ENCODE data around the gene LSM2. TPM values are rescaled to one million over a fixed set of nuclear protein-coding genes. Genes with fewer than 3 reads are reported as not detected.

The LSM2 gene
- total and polyA plus RNA-seq, 8 donors: 11.0 to 27.3 (median 21.4) TPM

- WGBS, 2 donors: 79 to 95% methylated on average over 5 of the region's 5 CpGs
- no peak for FAIRE-seq
These were observed 29.1 kb downstream of the LSM2 start for GRCh38 chr6:31777667-31778050.

GRCh38 chr6:31776989-31777666 lies 29.6 kb downstream of the LSM2 start, which contains the start of gene VWA7:
Gene VWA7, minus strand, starts transcription at chr6:31777328. Its CDS starts 549 bp downstream, at chr6:31776779.
- DNase-seq (peak; percentile 78 to 93 (median 86)), FAIRE-seq (no peak), ATAC-seq (peak; percentile 77 to 88 (median 84))
- 11 to 16% methylated on average over 11 to 15 of the region's 15 CpGs for WGBS, 2 donors
- intact Hi-C loops (cut with DNase I): loop anchor here in 1 of 3 donors (10.0 kb wide), 1 partner anchor 58 kb away; no protein-coding TSS in a partner anchor
- Histone ChIP-seq H3K36me3 (peaks cover 0 to 24% (median 15%) of the 10 kb centered on the region in 3 donors), H3K27me3 (no peaks in the 10 kb centered on the region), H3K27ac (peak within 1 kb of the TSS; percentile 59 to 78 (median 68)), H3K4me1 (peaks cover 5 to 8% (median 6%) of the 10 kb centered on the region in 3 donors), H3K4me3 (peak within 1 kb of the TSS in 2 of 4 donors; percentile 18 to 31), H3K9me3 (no peaks in the 10 kb centered on the region)
- TF ChIP-seq, protein P1, sequence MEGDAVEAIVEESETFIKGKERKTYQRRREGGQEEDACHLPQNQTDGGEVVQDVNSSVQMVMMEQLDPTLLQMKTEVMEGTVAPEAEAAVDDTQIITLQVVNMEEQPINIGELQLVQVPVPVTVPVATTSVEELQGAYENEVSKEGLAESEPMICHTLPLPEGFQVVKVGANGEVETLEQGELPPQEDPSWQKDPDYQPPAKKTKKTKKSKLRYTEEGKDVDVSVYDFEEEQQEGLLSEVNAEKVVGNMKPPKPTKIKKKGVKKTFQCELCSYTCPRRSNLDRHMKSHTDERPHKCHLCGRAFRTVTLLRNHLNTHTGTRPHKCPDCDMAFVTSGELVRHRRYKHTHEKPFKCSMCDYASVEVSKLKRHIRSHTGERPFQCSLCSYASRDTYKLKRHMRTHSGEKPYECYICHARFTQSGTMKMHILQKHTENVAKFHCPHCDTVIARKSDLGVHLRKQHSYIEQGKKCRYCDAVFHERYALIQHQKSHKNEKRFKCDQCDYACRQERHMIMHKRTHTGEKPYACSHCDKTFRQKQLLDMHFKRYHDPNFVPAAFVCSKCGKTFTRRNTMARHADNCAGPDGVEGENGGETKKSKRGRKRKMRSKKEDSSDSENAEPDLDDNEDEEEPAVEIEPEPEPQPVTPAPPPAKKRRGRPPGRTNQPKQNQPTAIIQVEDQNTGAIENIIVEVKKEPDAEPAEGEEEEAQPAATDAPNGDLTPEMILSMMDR (IDR thresholded peaks at IDR 0.05): no peak

More at GRCh38 chr6:31777667-31778050, 29.1 kb downstream of the LSM2 start:
- intact Hi-C loops (cut with DNase I): loop anchor here in 1 of 3 donors (10.0 kb wide), 1 partner anchor 57 kb away; no protein-coding TSS in a partner anchor
- Histone ChIP-seq H3K27me3 (no peaks in the 10 kb centered on the region), H3K4me1 (peaks cover 5 to 8% (median 6%) of the 10 kb centered on the region in 3 donors), H3K27ac (peak overlapping the region in 3 of 4 donors; percentile 59 to 78 (median 75)), H3K36me3 (peaks cover 0 to 30% (median 20%) of the 10 kb centered on the region in 3 donors), H3K9me3 (no peaks in the 10 kb centered on the region), H3K4me3 (no peak overlapping the region)
- DNase-seq: peak in 1 of 6 donors; percentile 34
- no peak for ATAC-seq
- TF ChIP-seq, protein P1 (IDR thresholded peaks at IDR 0.05): no peak

DNA sequence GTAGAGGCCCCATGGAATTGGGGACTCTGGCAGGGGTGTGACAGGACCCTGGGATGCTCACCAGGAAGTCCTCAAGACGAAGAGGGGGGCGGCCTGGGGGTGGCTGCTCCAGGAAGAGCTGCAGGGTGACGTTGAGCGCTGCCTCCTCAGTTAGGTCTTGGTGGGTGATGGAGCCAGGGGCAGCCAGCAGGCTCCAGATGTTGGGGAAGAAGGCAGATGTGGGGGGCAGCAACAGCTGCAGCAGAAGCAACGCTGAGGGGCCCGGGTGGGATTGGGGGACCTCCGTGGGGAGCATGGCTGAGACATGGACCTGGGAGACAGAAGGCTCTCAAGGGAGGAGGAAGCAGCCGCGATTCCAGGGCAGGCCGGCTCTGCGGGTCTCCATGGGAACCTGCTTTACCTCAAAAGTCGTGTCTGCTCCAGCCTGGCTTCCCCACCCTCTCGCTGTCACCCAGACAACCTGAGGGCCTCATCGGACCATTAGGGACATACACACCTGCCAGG lies 30.2 kb downstream of the LSM2 start:
- Histone ChIP-seq H3K9me3 (no peaks in the 10 kb centered on the region), H3K4me1 (peaks cover 5 to 8% (median 6%) of the 10 kb centered on the region in 3 donors), H3K36me3 (peaks cover 0 to 23% (median 10%) of the 10 kb centered on the region in 3 donors), H3K4me3 (peak overlapping the region in 2 of 4 donors; percentile 18 to 31), H3K27me3 (no peaks in the 10 kb centered on the region), H3K27ac (peak overlapping the region; percentile 59 to 78 (median 68))
- TF ChIP-seq, protein P1 (IDR thresholded peaks at IDR 0.05): no peak
- ATAC-seq (peak; percentile 14 to 57 (median 45)), DNase-seq (peak in 2 of 6 donors; percentile 48 to 81), FAIRE-seq (no peak)
- intact Hi-C loops (cut with DNase I): loop anchor here in 1 of 3 donors (10.0 kb wide), 1 partner anchor 58 kb away; no protein-coding TSS in a partner anchor
- WGBS, 2 donors: 32 to 39% methylated on average over 12 to 14 of the region's 14 CpGs

- FAIRE-seq (no peak), ATAC-seq (no peak), DNase-seq (peak in 1 of 6 donors; percentile 64)
- H3K9me3 ChIP-seq: no peaks in the 10 kb centered on the region
- H3K27ac ChIP-seq: no peak overlapping the region
- peaks cover 5 to 8% (median 6%) of the 10 kb centered on the region in 3 donors for H3K4me1 ChIP-seq
- intact Hi-C loops (cut with DNase I): loop anchor here in 1 of 3 donors (10.0 kb wide), 1 partner anchor 59 kb away; no protein-coding TSS in a partner anchor
- TF ChIP-seq, protein P1 (IDR thresholded peaks at IDR 0.05): no peak
- H3K36me3 ChIP-seq: peaks cover 0 to 19% (median 9%) of the 10 kb centered on the region in 3 donors
- peak overlapping the region in 1 of 4 donors; percentile 31 for H3K4me3 ChIP-seq
- H3K27me3 ChIP-seq: no peaks in the 10 kb centered on the region
- 83 to 86% methylated on average over 32 of the region's 32 CpGs for WGBS, 2 donors
These were observed 30.9 kb downstream of the LSM2 start for GRCh38 chr6:31775633-31776484.
